HG02678 (cell line): ENCODE data around the gene CEACAM16.
A peak's percentile ranks its signal among the peaks of the same experiment; 100 is the strongest.
"Not testable (repeated sequence)": the region's sequence is repeated elsewhere in the genome, so short reads cannot be mapped to it uniquely, and the experiment has no call there.

Source experiments
- ATAC-seq: cut with Tn5 transposase; IDR thresholded peaks from one replicate; pipeline ENCODE4 v1.9.1; 2021; ENCODE audit warnings: mild to moderate bottlenecking, moderate library complexity; ENCODE audit not compliant: unreplicated experiment

Gene CEACAM16

GRCh38 chr19:44703336-44704078 lies 4.6 kb downstream of the CEACAM16 start:
- ATAC-seq: no peak

- no peak for ATAC-seq
Observed at GRCh38 chr19:44704982-44705381, 6.0 kb downstream of the CEACAM16 start.

GRCh38 chr19:44705502-44706010 lies 6.6 kb downstream of the CEACAM16 start:
- ATAC-seq: no peak

GRCh38 chr19:44706506-44707236 lies 7.7 kb downstream of the CEACAM16 start:
- no peak for ATAC-seq

GRCh38 chr19:44707794-44708193 lies 8.8 kb downstream of the CEACAM16 start:
- no peak for ATAC-seq

- no peak for ATAC-seq
Observed at GRCh38 chr19:44708940-44709339, 10.0 kb downstream of the CEACAM16 start.

GRCh38 chr19:44709434-44710266 lies 10.7 kb downstream of the CEACAM16 start:
- ATAC-seq: not testable (repeated sequence)

GRCh38 chr19:44710483-44710882 lies 11.5 kb downstream of the CEACAM16 start:
- no peak for ATAC-seq

GRCh38 chr19:44712864-44713515 lies 14.0 kb downstream of the CEACAM16 start:
- ATAC-seq: no peak

GRCh38 chr19:44714597-44715169 lies 15.7 kb downstream of the CEACAM16 start:
- ATAC-seq: no peak

GRCh38 chr19:44717603-44718002 lies 18.7 kb downstream of the CEACAM16 start:
- no peak for ATAC-seq

GRCh38 chr19:44718441-44719261 lies 19.7 kb downstream of the CEACAM16 start:
- ATAC-seq: no peak

GRCh38 chr19:44719262-44719701 lies 20.3 kb downstream of the CEACAM16 start:
- no peak for ATAC-seq

- ATAC-seq: not testable (repeated sequence)
Observed at GRCh38 chr19:44720396-44720795, 21.4 kb downstream of the CEACAM16 start.

- ATAC-seq: no peak
Observed at GRCh38 chr19:44720945-44721344, 22.0 kb downstream of the CEACAM16 start.

- ATAC-seq: not testable (repeated sequence)
Observed at GRCh38 chr19:44721369-44721768, 22.4 kb downstream of the CEACAM16 start.

GRCh38 chr19:44722131-44723121 lies 23.5 kb downstream of the CEACAM16 start:
- no peak for ATAC-seq

GRCh38 chr19:44723299-44723951 lies 24.5 kb downstream of the CEACAM16 start:
- ATAC-seq: peak; percentile 26
